ENCODE measurements around the gene RBP5.
"Not testable (repeated sequence)": the region's sequence is repeated elsewhere in the genome, so short reads cannot be mapped to it uniquely, and the experiment has no call there.

RBP5 gene

GRCh38 chr12:7121324-7121723 is 7.4 kb downstream of the RBP5 start:
- DNase-seq = no peak

DNA sequence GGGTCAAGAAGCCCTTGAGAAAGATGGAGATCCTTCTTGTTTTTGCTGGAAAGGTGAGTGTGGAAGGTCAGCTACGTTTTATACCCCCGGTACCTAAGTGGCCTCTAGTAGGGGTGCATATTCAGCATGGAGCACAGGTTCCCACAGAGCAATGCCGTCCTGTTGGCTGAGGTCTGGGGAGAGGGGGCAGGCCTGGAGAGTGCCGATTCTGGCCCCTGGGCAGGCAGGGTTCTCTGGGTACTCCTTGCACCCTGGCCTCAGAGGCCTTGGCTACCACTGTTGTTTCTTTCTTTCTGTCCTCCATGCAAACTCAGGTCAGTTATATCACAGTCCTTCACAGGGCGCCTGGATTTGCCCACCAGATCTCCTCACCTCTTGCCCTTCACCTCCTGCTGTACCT is 8.5 kb downstream of the RBP5 start:
- DNase-seq = no peak

DNA sequence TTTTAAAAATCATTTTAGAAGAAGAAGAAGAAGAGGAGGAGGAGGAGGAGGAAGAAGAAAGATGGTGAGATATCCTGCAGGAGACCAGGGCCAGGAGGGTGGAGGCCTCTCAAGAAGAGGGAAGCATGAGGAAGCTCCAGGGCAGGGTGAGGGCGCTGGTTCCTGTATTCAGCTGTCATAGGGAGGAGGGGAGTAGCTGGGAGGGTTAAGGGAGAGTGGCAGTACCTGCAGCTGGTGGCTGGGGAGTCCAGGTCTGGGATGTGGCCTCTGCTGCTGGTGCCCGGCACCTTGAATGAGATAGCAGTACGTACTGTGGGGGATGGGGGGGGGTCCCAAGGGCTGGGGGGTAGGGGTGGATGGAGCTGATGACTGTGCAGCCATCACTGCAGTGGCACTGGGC is 9.8 kb downstream of the RBP5 start:
- DNase-seq = no peak

DNA sequence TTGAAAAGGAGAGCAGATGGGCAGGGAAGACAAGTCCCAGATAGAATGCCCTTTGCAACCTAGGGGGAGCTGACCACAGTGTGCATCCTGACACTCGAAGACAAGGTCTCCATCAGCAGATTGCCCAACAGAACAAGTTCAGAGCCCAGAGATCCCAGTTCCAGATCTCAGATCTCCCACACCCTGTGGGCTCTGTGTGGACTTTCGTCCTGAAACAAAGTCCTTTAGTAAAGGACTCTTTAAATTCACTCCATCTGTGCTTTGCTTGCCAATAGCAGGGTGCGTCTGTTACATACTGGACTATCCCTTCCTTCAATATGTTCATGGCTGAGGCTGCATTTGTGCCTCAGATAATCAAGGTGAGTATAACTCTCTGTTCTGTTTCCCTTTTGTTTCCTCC is 11.0 kb downstream of the RBP5 start:
- no peak for DNase-seq

DNA sequence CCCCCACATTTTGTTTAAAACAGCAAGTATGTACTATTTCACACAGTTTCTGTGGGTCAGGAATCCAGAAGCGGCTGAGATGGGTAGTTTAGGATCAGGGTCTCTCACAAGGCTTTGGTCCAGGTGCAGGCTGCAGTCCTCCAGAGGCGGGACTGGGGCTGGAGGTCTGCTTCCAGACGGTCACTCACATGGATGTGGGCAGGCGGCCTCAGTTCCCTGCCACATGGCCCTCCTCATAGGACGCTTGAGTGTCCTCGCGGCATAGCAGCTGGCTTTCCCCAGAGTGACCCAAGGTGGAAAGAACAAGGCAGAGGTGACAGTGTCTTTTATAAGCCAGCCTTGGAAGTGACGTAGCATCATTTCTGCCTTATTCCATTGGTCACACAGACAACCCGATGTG is 11.8 kb downstream of the RBP5 start:
- DNase-seq = no peak

DNA sequence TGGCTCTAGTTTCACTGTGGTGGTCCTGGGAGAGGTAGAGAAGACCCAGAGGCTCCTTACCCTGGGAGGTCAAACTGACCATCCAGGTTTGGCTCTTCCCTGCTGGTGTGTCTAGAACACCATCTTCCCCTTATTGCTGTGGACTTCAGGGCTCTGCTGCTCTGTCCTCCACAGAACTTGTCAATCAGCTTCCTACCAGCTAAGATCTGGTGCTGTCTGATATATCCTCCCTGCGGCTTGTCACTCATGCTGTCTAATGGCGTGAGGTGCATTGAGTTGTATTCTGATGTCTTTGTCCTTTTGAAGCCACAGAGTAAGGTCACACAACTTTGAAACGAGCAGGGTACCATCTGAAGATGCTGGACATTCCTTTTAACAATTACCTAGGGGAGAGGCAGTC is 12.5 kb downstream of the RBP5 start:
- DNase-seq = no peak

- no peak for DNase-seq
Observed at GRCh38 chr12:7114851-7115250, 13.8 kb downstream of the RBP5 start.

DNA sequence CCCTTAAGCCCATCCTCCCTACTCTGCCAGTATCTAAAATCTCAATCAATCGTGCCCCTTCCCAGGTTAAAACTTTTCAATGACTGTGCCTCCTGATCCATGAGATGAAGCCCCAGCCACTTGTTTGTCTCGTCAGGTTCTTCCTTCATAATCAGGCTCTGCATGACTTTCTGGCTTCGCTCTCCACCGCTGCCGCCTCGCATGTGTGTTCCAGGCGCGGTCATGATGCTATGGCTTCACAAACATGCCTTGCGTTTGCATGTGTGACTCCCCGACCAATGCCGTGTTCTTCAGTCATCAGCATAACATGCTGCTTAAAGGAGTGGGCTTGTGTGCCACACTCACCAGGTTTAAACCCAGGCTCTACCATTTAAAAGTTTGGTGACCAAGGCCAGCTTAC is 14.7 kb downstream of the RBP5 start:
- DNase-seq = no peak

GRCh38 chr12:7113389-7113871 is 15.3 kb downstream of the RBP5 start:
- peak; percentile 89 for DNase-seq

- no peak for DNase-seq
Observed at GRCh38 chr12:7112041-7112440, 16.6 kb downstream of the RBP5 start.

DNA sequence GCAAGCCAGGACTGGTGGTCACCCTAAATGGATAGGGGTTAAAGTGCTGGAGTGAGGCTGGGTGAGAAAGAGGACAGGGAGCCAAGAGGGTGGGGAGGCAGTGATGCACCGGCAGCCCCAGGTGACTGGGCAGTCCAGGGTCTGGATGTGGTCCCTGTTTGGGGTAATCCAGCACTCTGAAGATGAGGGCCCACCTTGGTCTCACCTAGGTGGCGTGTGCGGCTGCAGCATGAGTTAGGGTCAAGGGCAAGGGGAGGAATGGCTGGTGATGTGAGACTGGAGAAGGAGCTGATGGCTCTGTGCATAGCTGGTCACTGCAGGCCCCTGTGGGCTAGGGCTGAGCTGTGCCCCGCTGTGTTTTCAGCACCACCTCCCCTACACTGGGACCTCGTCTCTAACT is 18.0 kb downstream of the RBP5 start:
- no peak for DNase-seq

- no peak for DNase-seq
Observed at GRCh38 chr12:7109572-7109920, 19.1 kb downstream of the RBP5 start.

DNA sequence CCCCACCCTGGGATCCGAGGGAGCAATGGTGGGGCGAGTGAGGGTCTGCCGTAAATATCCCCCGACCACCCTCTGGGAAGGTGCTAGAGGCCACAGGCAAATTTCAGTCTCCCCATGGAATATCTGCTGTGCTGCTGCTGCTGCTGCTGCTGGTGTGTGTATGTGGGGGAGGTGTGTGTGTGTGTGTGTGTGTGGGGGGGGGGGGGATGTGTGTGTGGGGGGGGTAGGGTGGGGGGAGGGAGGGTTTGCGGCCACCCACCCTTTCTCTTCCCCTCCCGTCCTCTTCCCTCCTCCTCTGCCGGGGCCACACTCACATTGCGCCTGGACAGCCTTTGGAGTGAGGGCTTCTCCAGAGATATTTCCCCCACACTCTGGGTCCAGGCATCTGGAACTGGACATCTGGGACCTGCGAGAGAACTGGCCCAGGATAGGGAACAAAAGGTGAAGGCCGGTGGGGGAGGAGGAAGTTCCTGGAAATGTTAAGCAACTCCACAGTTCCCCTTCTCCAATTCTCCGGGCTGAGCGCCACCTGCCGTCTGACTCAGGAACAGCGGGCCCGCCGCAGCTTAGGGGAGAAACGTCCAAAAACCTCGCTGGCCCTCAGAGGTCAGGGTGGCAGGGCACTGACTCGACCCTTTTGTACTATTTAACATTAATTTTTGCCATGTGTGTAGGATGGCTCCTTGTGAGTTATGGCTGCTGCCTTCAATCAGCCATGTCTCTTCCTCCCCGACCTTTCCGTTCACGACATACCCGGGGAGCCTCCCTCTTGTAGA is 19.7 kb downstream of the RBP5 start, which contains the start of gene C1RL:
TSS of gene C1RL (minus strand) at position 419 of the 776 bp plus-strand sequence. CDS start at position 385, 34 bp downstream.
- DNase-seq = peak; percentile 95

DNA sequence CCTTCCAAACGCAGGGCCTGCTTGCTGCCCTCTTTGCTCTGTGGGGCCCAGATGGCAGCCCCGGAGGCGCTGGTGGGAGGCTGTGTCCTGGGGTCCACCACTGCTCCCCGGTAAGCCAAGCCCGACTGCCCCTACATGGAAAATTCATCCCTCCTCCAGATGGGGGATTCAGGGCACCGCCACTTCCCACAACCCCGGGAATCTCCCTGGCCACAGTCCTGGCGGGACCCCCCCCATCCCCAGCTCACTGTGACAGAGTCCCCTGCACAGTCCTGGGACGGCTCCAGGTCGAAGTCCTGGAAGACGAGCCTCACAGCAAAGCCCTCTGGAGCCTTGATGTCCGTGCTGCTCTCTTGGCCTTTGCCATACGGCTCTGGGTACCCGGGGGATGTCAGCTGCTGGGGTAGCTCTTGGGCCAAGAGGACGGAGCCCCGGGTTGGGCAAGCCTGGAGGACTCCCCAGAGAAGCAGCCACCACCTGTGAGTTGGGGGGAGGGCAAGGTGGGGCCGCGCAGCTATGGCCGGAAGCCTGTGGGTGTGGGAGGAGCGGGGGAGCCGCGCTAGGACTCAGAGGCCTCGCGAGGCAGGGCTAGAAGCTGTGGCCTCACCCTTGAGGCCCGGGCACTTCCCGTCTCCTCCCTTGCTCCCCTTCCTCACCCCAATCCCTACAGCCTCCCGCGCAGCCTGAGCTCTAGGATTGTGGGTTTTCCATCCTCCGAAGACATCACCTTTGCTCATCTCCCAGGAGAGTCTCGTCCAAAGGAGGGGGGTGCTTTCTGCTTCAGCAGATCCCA is 20.5 kb downstream of the RBP5 start:
- DNase-seq = peak; percentile 75

- DNase-seq = no peak
Observed at GRCh38 chr12:7107636-7108002, 21.1 kb downstream of the RBP5 start.

DNA sequence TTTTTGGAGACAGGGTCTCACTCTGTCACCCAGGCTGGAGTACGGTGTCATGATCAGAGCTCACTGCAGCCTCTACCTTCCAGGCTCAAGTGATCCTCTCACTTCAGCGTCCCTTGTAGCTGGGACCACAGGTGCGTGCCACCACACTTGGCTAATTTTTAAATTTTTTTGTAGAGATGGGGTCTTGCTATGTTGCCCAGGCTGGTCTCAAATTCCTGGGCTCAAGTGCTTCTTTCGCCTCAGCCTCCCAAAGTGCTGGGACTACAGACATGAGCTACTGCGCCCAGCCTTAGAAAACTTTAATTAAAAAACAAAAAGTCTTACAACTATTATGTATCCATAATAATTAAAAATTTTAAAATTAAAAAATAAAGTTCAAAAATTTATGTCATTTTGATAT is 21.5 kb downstream of the RBP5 start:
- not testable (repeated sequence) for DNase-seq

- no peak for DNase-seq
Observed at GRCh38 chr12:7106082-7106481, 22.6 kb downstream of the RBP5 start.

DNA sequence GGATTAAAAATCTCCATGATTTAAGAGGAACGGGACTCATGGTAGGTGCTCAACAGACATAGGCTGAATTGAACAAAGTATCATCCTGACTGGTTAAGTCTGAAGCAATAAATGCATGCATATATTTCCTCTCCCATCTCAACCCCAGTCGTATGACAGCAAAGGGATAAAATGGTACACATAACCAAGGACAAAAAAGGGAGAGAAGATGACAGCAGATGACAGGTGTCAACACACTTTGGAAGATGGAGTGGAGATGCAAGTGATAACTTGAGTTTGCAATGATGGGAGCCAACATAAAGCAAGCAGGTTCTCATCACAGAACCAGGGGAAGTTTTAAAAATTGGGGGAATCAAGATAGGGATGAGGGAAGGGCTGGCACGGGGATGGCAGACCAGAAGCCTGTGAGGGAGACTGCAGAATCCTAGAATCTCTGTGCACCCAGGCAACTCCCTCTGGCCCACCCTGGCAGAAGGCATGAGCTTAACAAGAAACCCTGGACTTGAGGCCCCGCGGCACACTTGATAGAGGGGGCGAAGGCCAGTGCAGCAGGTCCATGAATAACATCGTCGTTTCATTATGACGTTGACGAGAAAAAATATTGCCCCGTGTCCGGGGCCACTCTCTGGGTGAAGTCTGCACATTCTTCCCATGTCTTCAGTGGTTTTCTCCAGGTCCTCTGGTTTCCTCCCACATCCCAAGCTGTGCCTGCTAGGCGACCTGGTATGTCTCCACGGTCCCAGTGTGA is 24.7 kb downstream of the RBP5 start:
- DNase-seq = no peak

DNA sequence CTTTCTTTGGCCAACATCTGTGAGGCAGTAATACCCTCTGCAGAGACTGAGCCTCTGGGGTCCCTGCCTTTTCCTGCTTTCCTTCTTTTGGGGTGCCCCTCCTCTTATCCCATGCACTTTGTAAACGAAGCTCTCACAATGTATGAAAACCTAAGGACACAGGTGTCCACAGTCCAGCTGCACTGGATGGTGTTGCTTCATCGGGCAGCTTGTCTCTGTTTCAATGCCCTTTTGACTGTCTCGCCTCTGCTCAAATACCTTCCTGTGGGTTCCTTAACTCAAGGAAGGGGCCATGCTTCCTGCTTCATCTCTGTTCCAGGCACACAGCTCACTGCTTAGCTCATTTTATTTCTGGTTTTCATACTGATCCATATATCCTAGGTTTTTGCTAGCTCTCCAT is 26.1 kb downstream of the RBP5 start:
- DNase-seq = no peak

GRCh38 chr12:7101694-7102131 is 27.0 kb downstream of the RBP5 start:
- no peak for DNase-seq

DNA sequence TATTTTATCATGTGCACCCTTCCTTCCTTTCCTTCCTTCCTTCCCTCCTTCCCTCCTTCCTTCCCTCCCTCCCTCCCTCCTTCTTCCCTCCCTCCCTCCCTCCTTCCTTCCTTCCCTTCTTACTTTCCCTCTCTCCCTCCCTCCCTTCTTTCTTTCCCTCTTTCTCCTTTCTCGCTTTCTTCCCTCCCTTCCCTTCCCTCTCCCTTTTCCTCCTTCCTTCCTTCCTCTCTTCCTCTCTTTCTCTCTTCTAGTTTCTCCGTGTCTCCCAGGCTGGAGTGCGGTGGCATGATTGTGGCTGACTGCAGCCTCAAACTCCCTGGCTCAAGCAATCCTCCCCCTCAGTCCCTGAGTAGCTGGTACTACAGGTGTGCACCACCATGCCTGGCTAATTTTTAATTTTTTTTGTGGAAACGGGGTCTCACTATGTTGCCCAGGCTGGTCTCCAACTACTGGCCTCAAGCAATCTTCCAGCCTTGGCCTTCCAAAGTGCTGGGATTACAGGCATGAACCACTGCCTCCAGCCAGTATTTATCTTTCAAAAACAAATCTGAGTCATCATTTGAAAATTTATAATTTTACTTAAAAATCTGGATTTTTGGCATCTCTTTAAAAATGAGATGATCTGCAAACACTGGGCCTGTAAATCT is 27.5 kb downstream of the RBP5 start:
- no peak for DNase-seq

DNA sequence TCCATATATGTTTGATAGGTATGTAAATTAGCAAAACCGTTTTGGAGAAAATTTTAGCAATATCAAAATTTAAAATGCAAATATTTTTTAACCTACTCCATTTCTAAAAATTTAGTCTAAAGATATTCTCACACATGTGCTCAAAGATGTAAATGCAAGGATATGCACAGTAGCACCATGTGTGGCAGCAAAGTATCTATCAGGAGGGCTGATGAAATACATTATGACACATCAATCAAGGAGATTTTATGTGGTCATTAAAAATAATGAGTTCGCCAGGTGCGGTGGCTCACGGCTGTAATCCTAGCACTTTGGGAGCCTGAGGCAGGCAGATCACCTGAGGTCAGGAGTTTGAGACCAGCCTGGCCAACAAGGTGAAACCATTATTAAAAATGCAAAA is 28.4 kb downstream of the RBP5 start:
- DNase-seq = peak; percentile 58

Data from NCI-H2171 treated with DMSO at 0.1 percent for 48 hours (cell line).